Stimulated activated CD8-positive, alpha-beta memory T cell treated with anti-CD3 and anti-CD28 coated beads, Interleukin-7, amount 100 ng/mL, for 4 hours (primary cell): ENCODE results near the gene GPRASP2.
"Not testable (repeated sequence)": the region's sequence is repeated elsewhere in the genome, so short reads cannot be mapped to it uniquely, and the experiment has no call there.

ENCODE experiments used
- DNase-seq, 2 donors: peaks; one replicate each; pipeline ENCODE4 v3.0.0-alpha.2; 2020; ENCODE audit warnings: low read depth in 2 of 2

GPRASP2 gene

GRCh38 chrX:102712216-102712966 is at the start of gene GPRASP2:
GPRASP2 (plus strand) TSS chrX:102712448; CDS start chrX:102714870, 2,422 bp downstream.
- DNase-seq = no peak

GRCh38 chrX:102663820-102664219 is 48.4 kb upstream of the GPRASP2 start:
- DNase-seq = not testable (repeated sequence)

GRCh38 chrX:102667034-102667433 is 45.2 kb upstream of the GPRASP2 start:
- DNase-seq = not testable (repeated sequence)

GRCh38 chrX:102669526-102669925 is 42.7 kb upstream of the GPRASP2 start:
- no peak for DNase-seq

- no peak for DNase-seq
Measured at GRCh38 chrX:102672856-102673255, 39.4 kb upstream of the GPRASP2 start.

- not testable (repeated sequence) for DNase-seq
Measured at GRCh38 chrX:102677479-102677878, 34.8 kb upstream of the GPRASP2 start.

GRCh38 chrX:102684772-102685520 is 27.3 kb upstream of the GPRASP2 start:
- DNase-seq = no peak

GRCh38 chrX:102694749-102695148 is 17.5 kb upstream of the GPRASP2 start:
- DNase-seq = no peak

- DNase-seq = no peak
Measured at GRCh38 chrX:102696306-102696705, 15.9 kb upstream of the GPRASP2 start.

- no peak for DNase-seq
Measured at GRCh38 chrX:102697494-102697893, 14.8 kb upstream of the GPRASP2 start.

GRCh38 chrX:102708900-102709299 is 3.3 kb upstream of the GPRASP2 start:
- no peak for DNase-seq

GRCh38 chrX:102711872-102712215 is 404 bp upstream of the GPRASP2 start:
- DNase-seq = no peak

GRCh38 chrX:102712981-102713625 is 855 bp downstream of the GPRASP2 start:
- DNase-seq = no peak

GRCh38 chrX:102714994-102715393 is 2.7 kb downstream of the GPRASP2 start:
- no peak for DNase-seq

GRCh38 chrX:102715967-102716366 is 3.7 kb downstream of the GPRASP2 start:
- no peak for DNase-seq

- peak; percentile 41 to 65 for DNase-seq
Measured at GRCh38 chrX:102720237-102721168, 8.3 kb downstream of the GPRASP2 start, which contains the start of gene GPRASP3. GPRASP3 (plus strand) TSS chrX:102720743; CDS start chrX:102748996, 28,253 bp downstream.

GRCh38 chrX:102721169-102721506 is 8.9 kb downstream of the GPRASP2 start:
- DNase-seq = not testable (repeated sequence)

- DNase-seq = no peak
Measured at GRCh38 chrX:102723456-102723855, 11.2 kb downstream of the GPRASP2 start.

GRCh38 chrX:102727761-102728160 is 15.5 kb downstream of the GPRASP2 start:
- no peak for DNase-seq

- no peak for DNase-seq
Measured at GRCh38 chrX:102728646-102729045, 16.4 kb downstream of the GPRASP2 start.

GRCh38 chrX:102739657-102740056 is 27.4 kb downstream of the GPRASP2 start:
- DNase-seq = no peak

GRCh38 chrX:102744307-102744706 is 32.1 kb downstream of the GPRASP2 start:
- DNase-seq = no peak
